Activated B cell treated with CpG ODN at 0.5 μM for 24 hours (primary cell): ENCODE data around the gene HSPB1. TPM values are rescaled to one million over a fixed set of nuclear protein-coding genes. Genes with fewer than 3 reads are reported as not detected.

Experiments used
- ATAC-seq: fragments of 200-7000 bp; cut with Tn5 transposase; one replicate; pipeline ENCODE4 v1.10.0; 2021; ENCODE audit warnings: low read depth, mild to moderate bottlenecking, moderate library complexity
- CTCF ChIA-PET: fragments of 350-600 bp; sonication (Branson Sonifier 250); formaldehyde crosslinking; loops from one replicate; lab custom pipeline; 2021; ENCODE audit warnings: antibody characterized with exemption; lab: Charles Lee
- POLR2A ChIA-PET: fragments of 350-600 bp; sonication (Branson Sonifier 250); formaldehyde crosslinking; loops from one replicate; lab custom pipeline; 2021; ENCODE audit warnings: antibody characterized with exemption; lab: Charles Lee
- DNase-seq: peaks from one replicate; pipeline ENCODE4 v3.0.0; 2022
- H3K27ac Mint-ChIP-seq: one replicate; pipeline ENCODE4 v1.8.0; 2020; ENCODE audit warnings: mixed read lengths
- H3K27me3 Mint-ChIP-seq: one replicate; pipeline ENCODE4 v1.8.0; 2021; ENCODE audit warnings: mixed read lengths
- H3K36me3 Mint-ChIP-seq: one replicate; pipeline ENCODE4 v1.8.0; 2021; ENCODE audit warnings: low read depth, mixed read lengths
- H3K4me1 Mint-ChIP-seq: one replicate; pipeline ENCODE4 v1.8.0; 2021; ENCODE audit warnings: mixed read lengths
- H3K4me3 Mint-ChIP-seq: one replicate; pipeline ENCODE4 v1.8.0; 2020; ENCODE audit warnings: mild to moderate bottlenecking, mixed read lengths
- H3K9me3 Mint-ChIP-seq: one replicate; pipeline ENCODE4 v1.8.0; 2020; ENCODE audit warnings: mixed read lengths
- intact Hi-C: fragments of 100-400 bp; cut with micrococcal nuclease; formaldehyde crosslinking; loops from one replicate; pipeline ENCODE4 v1.15.1; 2024
- total RNA-seq: library from RNA; stranded (reverse); gene quantifications from 2 replicates; pipeline ENCODE4 v1.2.3, GENCODE V29; 2022
- TF ChIP-seq, protein P1 (sequence below): fragments of 200-600 bp; IDR thresholded peaks from one replicate; pipeline ENCODE4 v1.8.0; 2022; ENCODE audit warnings: antibody characterized with exemption, mild to moderate bottlenecking

HSPB1 gene
- total RNA-seq, 1 donor from 2014 or later, result 65.6 TPM

DNA sequence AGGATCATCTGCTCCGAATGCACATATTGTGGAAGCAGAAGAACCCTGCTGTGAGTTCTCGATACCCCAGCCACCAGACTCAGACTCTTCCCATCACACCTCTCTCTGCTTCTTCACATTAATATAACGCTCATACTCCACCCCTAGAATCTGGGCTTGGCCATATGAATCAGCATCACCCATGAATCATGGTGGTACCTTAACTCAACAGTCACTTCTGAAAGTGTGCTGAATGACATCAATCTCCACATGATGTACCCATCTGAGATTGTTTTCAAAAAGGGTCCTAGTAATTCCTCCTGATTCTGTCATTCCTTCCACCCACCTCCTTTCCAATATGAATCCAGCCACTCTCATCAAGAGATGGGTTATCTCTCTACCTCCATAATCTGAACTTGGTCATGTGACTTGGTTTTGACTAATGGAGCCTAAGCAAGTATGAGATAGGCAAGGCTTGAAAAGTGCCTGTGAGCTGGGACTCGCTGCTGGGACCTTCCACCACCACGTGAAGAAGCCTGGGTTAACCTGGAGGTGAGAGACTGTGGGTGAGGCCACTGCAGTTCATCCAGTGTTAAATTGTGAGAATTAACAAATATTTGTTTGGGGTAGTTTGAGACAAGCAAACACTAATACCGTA is 40.9 kb downstream of the HSPB1 start:
- Mint-ChIP-seq H3K27me3 (no peaks in the 10 kb centered on the region), H3K9me3 (no peaks in the 10 kb centered on the region), H3K4me1 (peaks cover 39% of the 10 kb centered on the region), H3K36me3 (peaks cover 82% of the 10 kb centered on the region), H3K27ac (no peak overlapping the region), H3K4me3 (no peak overlapping the region)
- DNase-seq, result no peak
- POLR2A ChIA-PET, result no interaction called here
- ATAC-seq, result no peak
- TF ChIP-seq, protein P1, sequence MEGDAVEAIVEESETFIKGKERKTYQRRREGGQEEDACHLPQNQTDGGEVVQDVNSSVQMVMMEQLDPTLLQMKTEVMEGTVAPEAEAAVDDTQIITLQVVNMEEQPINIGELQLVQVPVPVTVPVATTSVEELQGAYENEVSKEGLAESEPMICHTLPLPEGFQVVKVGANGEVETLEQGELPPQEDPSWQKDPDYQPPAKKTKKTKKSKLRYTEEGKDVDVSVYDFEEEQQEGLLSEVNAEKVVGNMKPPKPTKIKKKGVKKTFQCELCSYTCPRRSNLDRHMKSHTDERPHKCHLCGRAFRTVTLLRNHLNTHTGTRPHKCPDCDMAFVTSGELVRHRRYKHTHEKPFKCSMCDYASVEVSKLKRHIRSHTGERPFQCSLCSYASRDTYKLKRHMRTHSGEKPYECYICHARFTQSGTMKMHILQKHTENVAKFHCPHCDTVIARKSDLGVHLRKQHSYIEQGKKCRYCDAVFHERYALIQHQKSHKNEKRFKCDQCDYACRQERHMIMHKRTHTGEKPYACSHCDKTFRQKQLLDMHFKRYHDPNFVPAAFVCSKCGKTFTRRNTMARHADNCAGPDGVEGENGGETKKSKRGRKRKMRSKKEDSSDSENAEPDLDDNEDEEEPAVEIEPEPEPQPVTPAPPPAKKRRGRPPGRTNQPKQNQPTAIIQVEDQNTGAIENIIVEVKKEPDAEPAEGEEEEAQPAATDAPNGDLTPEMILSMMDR, result no peak
- CTCF ChIA-PET, result no interaction called here
- intact Hi-C loops, result no loop called here

DNA sequence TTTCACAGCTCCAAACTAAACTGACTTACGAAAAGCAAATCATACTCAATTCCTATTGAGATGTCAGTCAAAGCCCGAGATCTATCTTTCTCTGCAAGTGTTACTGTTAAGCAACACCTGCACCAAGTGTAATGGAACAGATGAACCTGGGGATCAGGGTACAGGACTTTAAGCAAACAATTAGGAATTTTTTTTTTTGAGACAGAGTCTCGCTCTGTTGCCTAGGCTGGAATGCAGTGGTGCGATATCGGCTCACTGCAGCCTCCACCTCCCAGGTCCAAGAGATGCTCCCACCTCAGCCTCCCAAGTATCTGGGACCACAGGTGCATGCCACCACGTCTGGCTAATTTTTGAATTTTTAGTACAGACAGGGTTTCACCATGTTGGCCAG is 41.5 kb downstream of the HSPB1 start:
- Mint-ChIP-seq H3K27me3 (no peaks in the 10 kb centered on the region), H3K4me1 (peaks cover 34% of the 10 kb centered on the region), H3K9me3 (no peaks in the 10 kb centered on the region), H3K4me3 (no peak overlapping the region), H3K27ac (no peak overlapping the region), H3K36me3 (peaks cover 82% of the 10 kb centered on the region)
- intact Hi-C loops, result no loop called here
- TF ChIP-seq, protein P1, result no peak
- ChIA-PET CTCF (no interaction called here), POLR2A (no interaction called here)
- no peak for ATAC-seq
- DNase-seq, result no peak

DNA sequence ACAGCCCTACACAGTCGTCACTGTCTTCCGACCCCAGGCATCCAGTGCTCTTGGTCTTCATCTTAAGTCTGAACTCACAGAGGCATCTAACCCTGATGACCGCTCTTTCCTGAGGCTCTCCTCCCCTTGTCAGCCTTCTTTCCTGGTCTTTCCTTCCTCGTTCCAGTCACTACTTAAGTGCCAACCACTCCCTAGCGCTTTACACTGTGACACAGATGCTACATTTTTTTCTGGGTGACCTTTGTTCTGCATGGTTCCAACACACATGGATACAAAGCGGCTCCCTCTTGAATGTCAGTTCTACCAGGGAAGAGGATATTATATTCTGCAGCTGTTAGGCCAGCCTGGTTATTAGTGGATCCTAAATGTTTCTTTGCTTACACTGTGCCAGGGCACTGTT is 43.6 kb downstream of the HSPB1 start:
- intact Hi-C loops, result no loop called here
- POLR2A ChIA-PET, result no interaction called here

DNA sequence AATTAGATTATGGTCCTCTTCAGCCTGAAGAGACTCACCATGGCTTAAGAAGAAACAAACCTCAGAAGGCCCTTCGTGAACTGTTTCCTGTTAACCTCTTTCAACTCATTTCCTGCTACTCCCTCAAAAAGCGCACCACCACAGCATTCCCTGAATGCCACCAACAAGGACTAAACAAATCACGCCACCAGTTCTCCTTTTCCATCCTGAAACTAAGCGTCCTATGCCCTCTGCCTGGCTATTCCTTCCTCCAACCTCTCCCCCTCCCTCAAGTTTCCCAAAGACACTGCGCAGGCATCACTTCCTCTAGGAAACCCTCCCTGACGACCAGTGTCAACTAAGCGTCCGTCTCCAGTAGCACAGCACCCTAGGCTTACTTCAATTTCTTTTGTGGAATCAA is 44.3 kb downstream of the HSPB1 start:
- Mint-ChIP-seq H3K27me3 (no peaks in the 10 kb centered on the region), H3K4me1 (peaks cover 31% of the 10 kb centered on the region), H3K9me3 (no peaks in the 10 kb centered on the region), H3K4me3 (no peak overlapping the region), H3K36me3 (peaks cover 87% of the 10 kb centered on the region), H3K27ac (no peak overlapping the region)
- CTCF ChIA-PET, result no interaction called here
- POLR2A ChIA-PET, result no interaction called here
- TF ChIP-seq, protein P1, result no peak
- DNase-seq (no peak), ATAC-seq (no peak)
- intact Hi-C loops, result no loop called here

More for the DNA sequence above, 43.6 kb downstream of the HSPB1 start:
- H3K36me3 Mint-ChIP-seq, result peaks cover 85% of the 10 kb centered on the region
- no peaks in the 10 kb centered on the region for H3K9me3 Mint-ChIP-seq
- DNase-seq, result no peak
- TF ChIP-seq, protein P1, result no peak
- H3K27me3 Mint-ChIP-seq, result no peaks in the 10 kb centered on the region
- peaks cover 29% of the 10 kb centered on the region for H3K4me1 Mint-ChIP-seq
- H3K4me3 Mint-ChIP-seq, result no peak overlapping the region
- CTCF ChIA-PET, result no interaction called here
- no peak overlapping the region for H3K27ac Mint-ChIP-seq
- ATAC-seq, result no peak

DNA sequence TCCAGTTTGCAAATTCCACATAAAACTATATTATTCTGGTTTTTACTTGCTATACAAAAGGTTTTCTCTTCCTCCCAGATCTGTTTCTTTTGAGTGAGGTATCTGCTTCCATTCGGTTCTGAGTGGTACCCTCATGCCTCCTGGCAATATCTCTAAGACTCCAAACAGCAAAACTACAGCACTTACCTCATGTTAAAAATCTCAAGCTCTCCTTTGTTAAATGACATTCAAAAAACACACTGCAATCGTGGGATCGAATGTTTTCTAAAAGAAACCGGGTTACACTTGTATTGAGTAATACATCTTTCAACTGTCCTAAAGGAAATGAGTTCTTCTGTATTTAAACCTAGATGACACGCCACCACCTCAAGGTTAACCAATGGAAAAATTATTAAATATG is 45.2 kb downstream of the HSPB1 start:
- Mint-ChIP-seq H3K9me3 (no peaks in the 10 kb centered on the region), H3K4me3 (no peak overlapping the region), H3K36me3 (peaks cover 80% of the 10 kb centered on the region), H3K27me3 (no peaks in the 10 kb centered on the region), H3K27ac (no peak overlapping the region), H3K4me1 (peaks cover 31% of the 10 kb centered on the region)
- ATAC-seq, result no peak
- TF ChIP-seq, protein P1, result no peak
- ChIA-PET POLR2A (no interaction called here), CTCF (no interaction called here)
- no peak for DNase-seq
- intact Hi-C loops, result no loop called here
